SU-DHL-6 (cell line): Measurements from ENCODE around the gene FOXF2.

Experiments used
- H2AFZ ChIP-seq: fragments of 200-600 bp; sonication (generic); 2 replicates; pipeline ENCODE4 v1.6.1; 2014; ENCODE audit warnings: low read depth, mild to moderate bottlenecking, moderate library complexity, mixed read lengths, antibody characterized with exemption, low read length; ENCODE audit not compliant: severe bottlenecking
- H3F3A ChIP-seq: fragments of 200-600 bp; shearing (Covaris generic); 2 replicates; pipeline ENCODE4 v1.6.0; 2016; ENCODE audit warnings: antibody characterized with exemption, mild to moderate bottlenecking; ENCODE audit not compliant: insufficient read depth
- H3K27ac ChIP-seq: fragments of 200-600 bp; sonication (generic); 2 replicates; pipeline ENCODE4 v1.5.1; 2016; ENCODE audit warnings: low read depth, mild to moderate bottlenecking, low read length, moderate library complexity, mixed read lengths
- H3K27me3 ChIP-seq: fragments of 200-600 bp; sonication (generic), shearing (Covaris generic); 2 replicates; pipeline ENCODE4 v1.6.0; 2014; ENCODE audit warnings: mild to moderate bottlenecking, low read length
- H3K36me3 ChIP-seq: fragments of 200-600 bp; sonication (generic); 2 replicates; pipeline ENCODE4 v1.6.1; 2014; ENCODE audit warnings: mild to moderate bottlenecking, low read length, mixed read lengths
- H3K4me2 ChIP-seq: fragments of 300-600, 200-600 bp; shearing (Covaris generic), sonication (generic); 2 replicates; pipeline ENCODE4 v1.6.0; 2014; ENCODE audit warnings: low read length, low read depth, mild to moderate bottlenecking; ENCODE audit not compliant: poor library complexity, severe bottlenecking
- H3K4me3 ChIP-seq: fragments of 200-600 bp; sonication (generic); 2 replicates; pipeline ENCODE4 v1.5.1; 2014; ENCODE audit warnings: antibody characterized with exemption, low read length, mild to moderate bottlenecking, mixed read lengths; ENCODE audit not compliant: insufficient read depth, poor library complexity, severe bottlenecking
- H3K79me2 ChIP-seq: fragments of 200-600 bp; sonication (generic); 2 replicates; pipeline ENCODE4 v1.6.1; 2014; ENCODE audit warnings: mild to moderate bottlenecking, low read length, moderate library complexity; ENCODE audit not compliant: insufficient read depth
- H3K9ac ChIP-seq: fragments of 200-600 bp; sonication (generic); 2 replicates; pipeline ENCODE4 v1.7.0; 2014; ENCODE audit warnings: mild to moderate bottlenecking, low read length
- H3K9me2 ChIP-seq: fragments of 200-600 bp; sonication (generic); replicated peaks from 2 replicates; pipeline ENCODE4 v1.6.1; 2014; ENCODE audit warnings: low read length; ENCODE audit not compliant: insufficient read depth
- H3K9me3 ChIP-seq: fragments of 200-600 bp; sonication (generic); 2 replicates; pipeline ENCODE4 v1.6.1; 2014; ENCODE audit warnings: low read length, mixed read lengths; ENCODE audit not compliant: insufficient read depth
- H4K20me1 ChIP-seq: fragments of 200-600 bp; sonication (generic); 2 replicates; pipeline ENCODE4 v1.6.1; 2014; ENCODE audit warnings: low read depth, mild to moderate bottlenecking, antibody characterized with exemption, low read length, moderate library complexity, mixed read lengths
- EZH2phosphoT487 ChIP-seq: fragments of 200-600 bp; sonication (generic), shearing (Covaris generic); conservative IDR thresholded peaks from 2 replicates; pipeline ENCODE4 v1.6.1; 2018; ENCODE audit warnings: mild to moderate bottlenecking, antibody characterized with exemption, low read length, moderate library complexity, mixed read lengths
- TF ChIP-seq, protein P1 (sequence below): fragments of 200-600 bp; sonication (generic); IDR thresholded peaks from one replicate; pipeline ENCODE4 v1.5.1; 2017; ENCODE audit warnings: antibody characterized with exemption, mild to moderate bottlenecking, low read length, moderate library complexity; ENCODE audit not compliant: insufficient read depth, poor library complexity, severe bottlenecking

Gene FOXF2

DNA sequence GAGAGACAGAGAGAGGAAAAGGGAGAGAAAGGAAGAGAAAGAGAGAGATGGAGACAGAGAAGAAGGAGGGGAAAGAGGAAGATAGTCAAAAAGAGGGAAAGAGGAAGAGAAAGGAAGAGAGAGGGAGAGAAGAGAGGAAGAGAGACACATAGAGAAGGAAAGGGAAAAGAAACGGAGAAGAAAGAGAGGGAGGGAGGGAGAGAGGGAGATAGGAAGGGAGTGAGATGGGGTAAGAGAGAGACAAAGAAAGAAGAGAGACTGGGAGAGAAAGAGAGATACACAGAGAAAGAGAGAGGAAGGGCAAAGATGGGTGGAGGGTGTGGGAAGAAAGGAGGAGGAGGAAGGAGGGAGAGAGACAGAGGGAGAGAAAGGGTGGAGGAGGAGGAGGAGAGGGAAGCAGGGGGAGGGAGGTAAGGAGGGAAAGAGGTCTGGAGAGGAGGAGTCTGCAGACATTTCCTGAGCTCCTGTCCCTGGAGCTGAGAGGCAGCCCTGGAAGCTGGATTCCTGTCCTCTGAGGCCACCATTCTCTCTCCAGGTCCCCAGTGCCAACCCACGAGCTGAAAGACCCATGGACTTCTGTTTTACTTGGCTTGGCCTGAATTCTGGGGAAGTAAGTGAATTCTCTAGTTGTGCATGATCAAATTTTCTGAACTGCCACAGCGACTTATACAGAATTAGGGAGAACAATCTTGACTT is 9.9 kb downstream of the FOXF2 start:
- Histone ChIP-seq H3K27me3 (no peaks in the 10 kb centered on the region), H3K27ac (no peak overlapping the region), H3K4me3 (no peak overlapping the region), H2AFZ (no peak overlapping the region), H3K36me3 (no peaks in the 10 kb centered on the region), H3K9ac (no peak overlapping the region), H3K9me2 (no peaks in the 10 kb centered on the region), H3F3A (no peaks in the 10 kb centered on the region), H3K9me3 (no peaks in the 10 kb centered on the region), H3K4me2 (no peak overlapping the region), H3K79me2 (no peaks in the 10 kb centered on the region), H4K20me1 (no peaks in the 10 kb centered on the region)
- TF ChIP-seq, protein P1, sequence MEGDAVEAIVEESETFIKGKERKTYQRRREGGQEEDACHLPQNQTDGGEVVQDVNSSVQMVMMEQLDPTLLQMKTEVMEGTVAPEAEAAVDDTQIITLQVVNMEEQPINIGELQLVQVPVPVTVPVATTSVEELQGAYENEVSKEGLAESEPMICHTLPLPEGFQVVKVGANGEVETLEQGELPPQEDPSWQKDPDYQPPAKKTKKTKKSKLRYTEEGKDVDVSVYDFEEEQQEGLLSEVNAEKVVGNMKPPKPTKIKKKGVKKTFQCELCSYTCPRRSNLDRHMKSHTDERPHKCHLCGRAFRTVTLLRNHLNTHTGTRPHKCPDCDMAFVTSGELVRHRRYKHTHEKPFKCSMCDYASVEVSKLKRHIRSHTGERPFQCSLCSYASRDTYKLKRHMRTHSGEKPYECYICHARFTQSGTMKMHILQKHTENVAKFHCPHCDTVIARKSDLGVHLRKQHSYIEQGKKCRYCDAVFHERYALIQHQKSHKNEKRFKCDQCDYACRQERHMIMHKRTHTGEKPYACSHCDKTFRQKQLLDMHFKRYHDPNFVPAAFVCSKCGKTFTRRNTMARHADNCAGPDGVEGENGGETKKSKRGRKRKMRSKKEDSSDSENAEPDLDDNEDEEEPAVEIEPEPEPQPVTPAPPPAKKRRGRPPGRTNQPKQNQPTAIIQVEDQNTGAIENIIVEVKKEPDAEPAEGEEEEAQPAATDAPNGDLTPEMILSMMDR, result no peak
- TF ChIP-seq EZH2phosphoT487, result no peak

DNA sequence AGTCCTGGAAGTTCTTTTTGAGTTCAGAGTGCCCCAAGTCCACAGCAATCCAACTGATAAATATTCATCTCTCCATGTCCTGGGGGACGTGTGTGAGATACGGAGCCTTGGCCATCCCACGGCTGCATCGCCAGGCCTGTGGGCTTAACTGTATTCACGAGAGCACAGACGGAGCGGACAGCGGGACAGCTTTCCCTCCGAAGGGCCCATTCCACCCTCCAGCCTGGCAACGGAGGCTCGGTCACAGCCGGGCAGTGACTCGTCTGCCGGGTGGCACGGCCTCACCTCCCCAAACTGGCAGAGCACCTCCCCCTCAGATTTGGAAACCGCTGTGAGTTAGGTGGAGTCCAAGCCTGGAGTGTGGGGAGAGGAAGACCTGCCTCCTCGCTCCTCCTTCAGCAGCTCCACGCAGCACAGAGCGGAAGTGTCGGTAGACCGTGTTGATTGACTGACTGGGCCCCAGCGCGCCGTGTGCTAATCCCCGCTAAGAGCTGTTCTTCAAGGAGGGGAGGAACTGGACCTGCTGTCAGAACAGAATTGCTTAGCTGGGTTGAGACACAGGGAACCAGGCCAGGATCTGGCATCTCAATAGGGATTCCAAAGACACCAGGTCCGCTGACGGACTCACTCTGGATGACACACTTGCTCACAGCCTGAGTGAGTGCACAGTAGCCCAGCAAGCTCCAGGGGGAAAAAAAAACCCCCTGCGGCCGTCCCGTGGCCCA is 10.9 kb downstream of the FOXF2 start:
- H3K9me2 ChIP-seq, result no peaks in the 10 kb centered on the region
- no peak overlapping the region for H3K4me2 ChIP-seq
- H3K27ac ChIP-seq, result no peak overlapping the region
- no peak overlapping the region for H3K4me3 ChIP-seq
- TF ChIP-seq EZH2phosphoT487, result no peak
- TF ChIP-seq, protein P1, result no peak
- H2AFZ ChIP-seq, result no peak overlapping the region
- no peaks in the 10 kb centered on the region for H3K9me3 ChIP-seq
- H3F3A ChIP-seq, result no peaks in the 10 kb centered on the region
- no peaks in the 10 kb centered on the region for H3K36me3 ChIP-seq
- no peaks in the 10 kb centered on the region for H3K27me3 ChIP-seq
- no peaks in the 10 kb centered on the region for H4K20me1 ChIP-seq
- no peaks in the 10 kb centered on the region for H3K79me2 ChIP-seq
- no peak overlapping the region for H3K9ac ChIP-seq

DNA sequence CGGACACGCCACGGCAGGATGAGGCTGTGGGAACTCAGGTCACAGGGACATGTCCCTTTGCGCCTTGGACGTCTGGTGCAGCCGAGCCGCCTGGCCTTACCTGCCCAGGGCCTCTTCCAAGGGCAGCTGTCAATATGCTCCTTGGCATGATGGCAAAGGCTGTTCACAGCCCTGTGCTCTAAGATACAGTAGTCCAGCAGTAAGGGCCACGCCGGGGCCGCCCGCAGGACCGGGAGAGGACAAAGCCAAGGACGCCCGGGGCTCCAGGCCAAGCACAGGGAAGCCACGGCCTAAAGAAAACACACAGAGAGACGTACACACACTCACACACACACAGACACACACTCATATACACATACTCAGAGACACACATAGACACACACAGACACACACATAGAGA is 13.0 kb downstream of the FOXF2 start:
- Histone ChIP-seq H3K9ac (no peak overlapping the region), H4K20me1 (no peaks in the 10 kb centered on the region), H3K4me3 (no peak overlapping the region), H3K27me3 (no peaks in the 10 kb centered on the region), H3K9me2 (no peaks in the 10 kb centered on the region), H3K4me2 (no peak overlapping the region), H2AFZ (no peak overlapping the region), H3K9me3 (no peaks in the 10 kb centered on the region), H3K36me3 (no peaks in the 10 kb centered on the region), H3F3A (no peaks in the 10 kb centered on the region), H3K79me2 (no peaks in the 10 kb centered on the region), H3K27ac (no peak overlapping the region)
- no peak for TF ChIP-seq EZH2phosphoT487
- TF ChIP-seq, protein P1, result no peak
